ENCODE measurements around the gene INTS7. TPM values are rescaled to one million over a fixed set of nuclear protein-coding genes. Genes with fewer than 3 reads are reported as not detected.
A peak's percentile ranks its signal among the peaks of the same experiment; 100 is the strongest.

Gene INTS7
- total and polyA plus RNA-seq, 4 donors = 3.9 to 14.4 (median 10.2) TPM

DNA sequence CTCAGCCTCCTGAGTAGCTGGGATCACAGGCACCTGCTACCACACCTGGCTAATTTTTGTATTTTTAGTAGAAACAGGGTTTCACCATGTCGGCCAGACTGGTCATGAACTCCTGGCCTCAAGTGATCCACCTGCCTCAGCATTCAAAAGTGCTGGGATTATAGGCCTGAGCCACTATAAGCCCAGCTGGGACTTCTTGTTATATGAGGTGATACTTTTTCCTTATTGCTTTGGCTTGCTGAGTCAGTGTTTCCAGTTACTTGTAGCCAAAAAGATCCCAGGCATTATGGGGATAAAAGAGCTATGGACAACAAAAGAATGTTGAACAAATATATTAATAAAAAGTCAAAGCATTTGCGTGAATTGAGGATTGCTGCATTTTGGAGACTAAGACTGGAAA lies 134.9 kb downstream of the INTS7 start:
- DNase-seq (ENCODE audit: low spot score) = no peak
- Histone ChIP-seq H3K4me3 (ENCODE audit: low read depth in 1 of 3, low read length in 3 of 3) (no peak overlapping the region), H3K27me3 (ENCODE audit: control insufficient read depth in 4 of 4, insufficient read depth in 4 of 4, low read length in 3 of 4) (no peaks in the 10 kb centered on the region), H3K36me3 (ENCODE audit: control insufficient read depth in 4 of 4, insufficient read depth in 3 of 4, low read depth in 1 of 4, low read length in 3 of 4) (no peaks in the 10 kb centered on the region), H3K9me3 (ENCODE audit: control insufficient read depth in 4 of 4, low read length in 3 of 4) (no peaks in the 10 kb centered on the region), H3K9ac (ENCODE audit: low read depth in 1 of 2, low read length in 2 of 2) (no peak overlapping the region), H3K27ac (ENCODE audit: low read depth in 1 of 2, low read length in 2 of 2) (no peak overlapping the region), H3K4me1 (ENCODE audit: control insufficient read depth in 4 of 4, insufficient read depth in 4 of 4, low read length in 3 of 4) (peaks cover 4 to 21% (median 17%) of the 10 kb centered on the region in 4 donors)
- WGBS = 92% methylated on average over 2 of the region's 2 CpGs
- no peak for TF ChIP-seq GABPA (IDR thresholded peaks at IDR 0.05 in 1 of 2, conservative IDR thresholded peaks at IDR 0.05 in 1 of 2)
- no peak for TF ChIP-seq RXRA (IDR thresholded peaks at IDR 0.05)
- no peak for TF ChIP-seq ZBTB33 (IDR thresholded peaks at IDR 0.05)

DNA sequence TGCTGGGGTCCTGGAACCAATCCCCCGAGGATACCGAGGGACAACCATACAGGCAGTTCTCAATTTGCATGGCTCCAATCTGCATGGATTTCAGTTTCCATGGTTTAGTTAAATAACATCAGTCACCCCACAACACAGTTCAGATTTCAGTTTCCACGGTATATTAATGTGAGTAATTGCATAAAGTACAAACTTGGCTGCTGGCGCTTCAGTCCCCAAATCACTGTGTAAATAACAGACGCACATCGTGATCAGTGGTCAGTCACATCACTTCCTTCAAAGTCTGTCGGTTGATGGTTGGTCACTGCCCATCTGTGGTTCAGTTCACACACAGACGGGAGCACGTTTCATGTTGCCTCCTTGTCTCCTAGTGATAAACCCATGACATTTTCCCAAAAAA lies 138.4 kb downstream of the INTS7 start:
- H3K36me3 ChIP-seq (ENCODE audit: control insufficient read depth in 4 of 4, insufficient read depth in 3 of 4, low read depth in 1 of 4, low read length in 3 of 4) = no peaks in the 10 kb centered on the region
- no peaks in the 10 kb centered on the region for H3K9me3 ChIP-seq (ENCODE audit: control insufficient read depth in 4 of 4, low read length in 3 of 4)
- no peak overlapping the region for H3K9ac ChIP-seq (ENCODE audit: low read depth in 1 of 2, low read length in 2 of 2)
- H3K4me3 ChIP-seq (ENCODE audit: low read depth in 1 of 3, low read length in 3 of 3) = no peak overlapping the region
- no peak for TF ChIP-seq CTCF (IDR thresholded peaks at IDR 0.05; ENCODE audit: low read depth, low read length, missing input control)
- peak; percentile 46 for TF ChIP-seq FOXA2 (IDR thresholded peaks at IDR 0.05)
- DNase-seq (ENCODE audit: low spot score) = no peak
- 51% methylated on average over 9 of the region's 9 CpGs for WGBS
- no peak overlapping the region for H3K27ac ChIP-seq (ENCODE audit: low read depth in 1 of 2, low read length in 2 of 2)
- no peaks in the 10 kb centered on the region for H3K27me3 ChIP-seq (ENCODE audit: control insufficient read depth in 4 of 4, insufficient read depth in 4 of 4, low read length in 3 of 4)
- H3K4me1 ChIP-seq (ENCODE audit: control insufficient read depth in 4 of 4, insufficient read depth in 4 of 4, low read length in 3 of 4) = peaks cover 3 to 22% (median 9%) of the 10 kb centered on the region in 4 donors

DNA sequence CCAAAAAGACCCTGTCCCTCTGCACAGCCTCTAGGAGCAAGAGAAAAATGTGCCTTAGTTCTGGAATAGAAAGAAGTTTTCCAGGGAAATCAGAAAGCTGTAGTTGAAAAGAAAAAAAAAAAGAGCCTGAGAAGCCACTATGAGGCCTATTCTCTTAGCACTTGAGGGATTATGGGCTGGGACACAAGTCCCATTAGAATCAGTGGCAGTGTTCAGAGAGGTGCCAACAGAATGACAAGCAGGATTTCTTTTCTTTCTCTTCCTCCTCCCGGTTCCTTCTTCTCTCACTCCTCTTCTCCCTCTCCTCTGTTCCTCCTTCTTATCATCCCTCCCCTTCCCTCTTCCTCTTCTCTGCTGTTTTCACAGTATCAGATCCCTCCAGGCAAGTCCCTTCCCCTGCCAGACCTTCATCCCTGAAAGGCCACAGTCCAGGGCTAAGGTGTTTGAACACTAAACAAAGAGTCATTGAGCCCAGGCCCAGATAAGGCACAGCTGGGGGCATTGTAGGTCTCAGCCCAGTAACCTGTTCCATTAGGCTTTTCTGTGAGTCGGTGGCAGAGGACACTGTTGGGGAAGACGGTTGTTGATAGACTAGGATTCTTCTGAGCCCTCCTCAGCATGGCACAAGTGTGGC lies 140.1 kb downstream of the INTS7 start:
- TF ChIP-seq TAF1 (conservative IDR thresholded peaks at IDR 0.05) (no peak), RXRA (IDR thresholded peaks at IDR 0.05) (peak in 1 of 2 donors; percentile 65), HNF4G (IDR thresholded peaks at IDR 0.05) (peak; percentile 49), NR2F2 (IDR thresholded peaks at IDR 0.05) (peak; percentile 43), HNF4A (conservative IDR thresholded peaks at IDR 0.05) (peak; percentile 72 to 74), ZBTB33 (IDR thresholded peaks at IDR 0.05) (no peak), JUND (IDR thresholded peaks at IDR 0.05) (peak in 1 of 2 donors; percentile 28), SP1 (IDR thresholded peaks at IDR 0.05) (peak; percentile 42), RAD21 (IDR thresholded peaks at IDR 0.05) (peak in 1 of 2 donors; percentile 24), REST (IDR thresholded peaks at IDR 0.05) (no peak), GABPA (IDR thresholded peaks at IDR 0.05 in 1 of 2, conservative IDR thresholded peaks at IDR 0.05 in 1 of 2) (no peak)
- no peak overlapping the region for H3K27ac ChIP-seq (ENCODE audit: low read depth in 1 of 2, low read length in 2 of 2)
- H3K9ac ChIP-seq (ENCODE audit: low read depth in 1 of 2, low read length in 2 of 2) = no peak overlapping the region
- H3K4me3 ChIP-seq (ENCODE audit: low read depth in 1 of 3, low read length in 3 of 3) = no peak overlapping the region
- no peaks in the 10 kb centered on the region for H3K27me3 ChIP-seq (ENCODE audit: control insufficient read depth in 4 of 4, insufficient read depth in 4 of 4, low read length in 3 of 4)
- DNase-seq (ENCODE audit: low spot score) = no peak
- H3K9me3 ChIP-seq (ENCODE audit: control insufficient read depth in 4 of 4, low read length in 3 of 4) = no peaks in the 10 kb centered on the region
- WGBS = 52% methylated on average over 3 of the region's 3 CpGs
- H3K4me1 ChIP-seq (ENCODE audit: control insufficient read depth in 4 of 4, insufficient read depth in 4 of 4, low read length in 3 of 4) = peaks cover 5 to 28% (median 11%) of the 10 kb centered on the region in 4 donors
- no peaks in the 10 kb centered on the region for H3K36me3 ChIP-seq (ENCODE audit: control insufficient read depth in 4 of 4, insufficient read depth in 3 of 4, low read depth in 1 of 4, low read length in 3 of 4)
